Jurkat, Clone E6-1 (cell line): Measurements from ENCODE around the gene RIBC1.

Source experiments
- DNase-seq: peaks from one replicate; pipeline ENCODE4 v3.0.0-alpha.2; 2011; ENCODE audit warnings: low read depth, low spot score
- H3K4me3 ChIP-seq: 2 replicates; pipeline ENCODE4 v1.5.1; 2011; ENCODE audit warnings: mild to moderate bottlenecking, low read length, control low read depth, moderate library complexity

RIBC1 gene

GRCh38 chrX:53479301-53479700 lies 56.6 kb downstream of the RIBC1 start:
- no peak overlapping the region for H3K4me3 ChIP-seq
- DNase-seq = peak; percentile 16
